GM04503 (cell line): ENCODE measurements around the gene DNAH14.
"Not testable (repeated sequence)": the region's sequence is repeated elsewhere in the genome, so short reads cannot be mapped to it uniquely, and the experiment has no call there.

Source experiments
- DNase-seq: peaks from one replicate; pipeline ENCODE4 v3.0.0-alpha.2; 2012; ENCODE audit warnings: low read depth

Gene DNAH14

GRCh38 chr1:224996266-224996665 is 66.8 kb downstream of the DNAH14 start:
- no peak for DNase-seq

DNA sequence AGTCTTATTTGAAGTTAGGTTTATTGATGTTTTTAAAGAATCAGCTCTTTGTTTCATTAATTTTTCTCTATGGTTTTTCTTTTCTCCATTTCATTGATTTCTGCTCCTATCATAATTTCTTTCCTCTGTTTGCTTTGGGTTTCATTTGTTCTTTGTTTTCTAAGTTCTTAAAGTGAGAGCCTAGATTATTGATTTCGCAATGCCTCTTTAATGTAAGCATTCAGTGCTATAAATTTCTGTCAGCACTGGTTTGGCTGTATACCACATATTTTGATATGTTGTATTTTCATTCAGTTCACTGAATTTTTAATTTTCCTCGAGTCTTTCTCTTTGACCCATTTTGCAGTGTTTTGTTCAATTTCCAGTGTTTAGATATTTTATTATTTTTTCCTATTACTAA is 68.7 kb downstream of the DNAH14 start:
- no peak for DNase-seq

GRCh38 chr1:225004396-225004795 is 74.9 kb downstream of the DNAH14 start:
- DNase-seq = no peak

DNA sequence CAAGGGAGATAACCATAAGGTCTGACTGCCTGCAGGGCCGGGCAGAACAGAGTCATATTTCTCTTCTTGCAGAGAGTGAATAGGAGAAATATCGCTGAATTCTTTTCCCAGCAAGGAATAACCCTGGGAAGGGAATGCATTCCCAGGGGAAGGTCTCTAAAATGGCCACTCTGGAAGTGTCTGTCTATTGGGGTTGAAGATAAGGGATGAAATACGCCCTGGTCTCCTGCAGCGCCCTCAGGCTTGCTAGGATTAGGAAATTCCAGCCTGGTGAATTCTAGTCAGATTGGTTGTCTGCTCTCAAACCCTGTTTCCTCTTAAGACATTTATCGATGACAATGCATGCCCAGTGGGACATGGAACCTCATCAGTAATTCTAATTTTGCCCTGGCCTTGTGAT is 76.9 kb downstream of the DNAH14 start:
- not testable (repeated sequence) for DNase-seq

GRCh38 chr1:225008050-225008449 is 78.6 kb downstream of the DNAH14 start:
- DNase-seq = not testable (repeated sequence)

DNA sequence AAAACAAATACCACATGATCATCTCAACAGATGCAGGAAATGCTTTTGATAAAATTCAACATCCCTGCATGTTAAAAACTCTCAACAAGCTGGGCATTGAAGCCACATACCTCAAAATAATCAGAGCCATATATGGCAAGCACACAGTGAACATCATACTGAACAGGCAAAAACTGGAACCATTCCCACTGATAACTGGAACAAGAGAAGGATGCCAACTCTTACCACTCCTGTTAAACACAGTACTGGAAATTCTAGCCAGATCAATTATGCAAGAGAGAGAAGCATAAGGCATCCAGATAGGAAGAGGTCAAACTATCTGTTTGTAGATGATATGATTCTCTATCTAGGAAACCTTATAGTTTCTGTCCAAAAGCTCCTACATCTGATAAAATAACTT is 91.6 kb downstream of the DNAH14 start:
- no peak for DNase-seq

DNA sequence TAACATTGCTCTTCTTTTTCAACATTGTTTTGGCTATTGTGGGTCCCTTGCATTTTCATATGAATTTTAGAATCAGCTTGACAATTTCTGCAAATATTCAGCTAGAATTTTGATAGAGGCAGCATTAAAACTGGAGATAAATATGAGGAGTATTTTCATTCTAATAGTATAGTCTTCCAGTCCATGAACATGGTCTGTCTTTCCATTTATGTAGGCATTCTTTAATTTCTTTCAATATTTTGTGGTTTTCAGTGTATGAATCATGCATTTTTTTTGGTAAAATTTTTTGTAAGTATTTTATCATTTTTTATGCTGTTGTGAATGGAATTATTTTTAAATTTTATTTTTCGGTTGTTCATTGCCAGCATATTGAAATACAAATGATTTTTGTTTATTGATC is 97.2 kb downstream of the DNAH14 start:
- DNase-seq = no peak

GRCh38 chr1:225036441-225036840 is 107.0 kb downstream of the DNAH14 start:
- DNase-seq = not testable (repeated sequence)

DNA sequence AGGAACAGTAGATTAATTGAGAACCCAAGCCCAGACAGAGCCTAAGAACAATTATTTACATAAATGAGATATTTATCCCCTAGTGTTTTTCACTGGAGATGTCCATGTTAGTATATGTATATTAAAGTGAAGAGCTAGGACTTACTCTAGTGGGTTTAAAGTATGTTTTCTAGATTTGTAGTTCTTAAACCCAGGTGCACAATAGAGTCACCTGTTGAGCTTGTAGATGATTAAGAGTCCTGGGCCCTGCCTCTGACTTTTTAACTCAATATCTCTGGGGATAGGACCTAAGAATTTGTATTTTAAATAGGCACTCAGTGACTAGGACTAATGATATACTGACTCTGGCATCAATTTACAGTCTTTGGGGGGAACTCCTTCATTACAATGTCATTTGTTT is 112.8 kb downstream of the DNAH14 start:
- DNase-seq = no peak

DNA sequence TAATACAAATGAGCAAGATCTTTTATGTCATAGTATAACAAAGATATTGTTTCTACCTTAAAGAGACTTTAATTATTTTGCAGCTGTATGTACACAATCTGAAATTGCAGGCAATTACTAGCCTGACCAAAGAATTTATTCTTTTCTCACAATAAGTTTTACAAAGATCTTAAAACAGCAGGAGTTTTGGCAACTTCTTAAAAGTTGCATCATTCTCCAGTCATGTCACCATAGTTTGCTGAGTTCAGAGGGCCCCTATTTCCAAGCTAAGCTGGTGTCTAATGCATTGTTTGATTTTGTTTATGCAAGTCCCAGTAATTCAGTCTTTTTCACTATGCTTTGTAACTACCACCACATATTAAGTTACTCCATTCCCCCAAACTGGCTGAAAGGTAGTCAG is 114.8 kb downstream of the DNAH14 start:
- DNase-seq = no peak

GRCh38 chr1:225049594-225049993 is 120.1 kb downstream of the DNAH14 start:
- DNase-seq = no peak

DNA sequence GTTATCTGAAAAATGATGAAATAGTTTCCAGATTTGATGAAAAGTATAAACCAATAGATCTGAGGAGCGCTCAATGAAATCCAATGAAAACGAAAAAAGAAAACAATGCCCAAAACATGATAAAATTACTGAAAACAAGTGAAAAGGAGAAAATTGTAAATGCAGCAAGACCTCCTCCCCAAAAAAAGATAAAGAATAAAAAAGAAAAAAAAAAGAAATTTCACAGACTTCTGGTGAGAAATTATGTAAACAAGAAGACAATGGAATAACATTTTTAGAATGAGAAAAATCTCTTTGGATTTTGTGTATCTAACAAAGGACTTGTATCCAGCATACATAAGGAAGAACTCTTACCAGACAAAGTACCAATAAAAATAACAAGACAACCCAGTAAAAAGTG is 134.2 kb downstream of the DNAH14 start:
- no peak for DNase-seq

- no peak for DNase-seq
Observed at GRCh38 chr1:225070972-225071371, 141.5 kb downstream of the DNAH14 start.

DNA sequence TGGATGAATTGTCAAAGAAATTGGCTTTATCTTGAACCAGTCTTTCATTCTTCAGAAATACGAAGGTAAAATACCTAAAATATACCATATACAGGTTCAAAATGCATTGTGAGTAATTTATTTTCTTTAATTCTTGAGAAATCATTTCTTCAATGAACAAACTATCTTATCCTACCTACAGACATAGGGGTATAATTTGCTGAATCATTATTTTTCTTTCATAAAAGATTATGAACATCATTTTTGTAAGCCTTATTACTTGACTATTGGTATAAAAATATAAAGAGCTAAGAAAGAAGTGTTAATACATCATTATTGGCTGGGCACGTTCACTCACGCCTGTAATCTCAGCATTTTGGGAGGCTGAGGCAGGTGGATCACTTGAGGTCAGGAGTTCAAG is 167.7 kb downstream of the DNAH14 start:
- DNase-seq = no peak

- DNase-seq = no peak
Observed at GRCh38 chr1:225111000-225111399, 181.5 kb downstream of the DNAH14 start.

- no peak for DNase-seq
Observed at GRCh38 chr1:225113265-225113664, 183.8 kb downstream of the DNAH14 start.

- no peak for DNase-seq
Observed at GRCh38 chr1:225114354-225114990, 185.0 kb downstream of the DNAH14 start.

DNA sequence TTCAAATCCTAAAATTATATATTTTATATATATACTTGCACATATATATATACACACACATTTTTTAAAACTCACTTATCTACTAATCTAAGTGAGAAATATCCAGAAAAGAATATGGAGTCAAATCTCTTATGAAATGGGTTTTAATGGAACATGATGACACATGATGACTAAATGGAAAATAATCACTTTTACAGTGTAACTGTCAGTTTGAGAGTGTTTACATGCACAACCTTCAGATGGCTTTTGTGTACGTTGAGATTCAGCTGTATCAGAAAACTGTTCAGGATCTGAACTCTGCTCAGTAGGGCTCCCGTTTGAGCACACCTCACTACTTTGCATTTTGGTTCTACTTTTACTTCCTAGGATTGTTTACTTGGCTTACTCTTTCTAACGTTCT is 189.8 kb downstream of the DNAH14 start:
- DNase-seq = no peak

GRCh38 chr1:225121095-225121494 is 191.6 kb downstream of the DNAH14 start:
- no peak for DNase-seq

DNA sequence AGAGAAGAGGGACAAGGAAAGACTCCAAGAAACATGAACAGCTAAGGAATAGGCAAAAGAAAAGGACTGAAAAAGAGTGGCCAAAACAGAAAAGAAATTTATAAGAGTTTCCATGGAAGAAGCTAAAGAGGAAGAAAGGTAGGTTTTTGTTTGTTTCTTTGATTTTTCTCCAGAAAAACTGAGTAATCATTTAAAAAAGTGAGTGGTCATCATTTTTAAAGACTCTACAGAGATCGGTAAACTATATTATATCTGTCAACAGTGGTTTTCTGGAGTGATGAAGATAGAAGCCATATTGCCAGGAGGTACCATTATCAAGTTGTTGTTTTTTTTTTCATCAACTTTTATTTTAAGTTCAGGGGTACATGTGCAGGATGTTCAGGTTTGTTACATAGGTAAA is 202.4 kb downstream of the DNAH14 start:
- DNase-seq = no peak

DNA sequence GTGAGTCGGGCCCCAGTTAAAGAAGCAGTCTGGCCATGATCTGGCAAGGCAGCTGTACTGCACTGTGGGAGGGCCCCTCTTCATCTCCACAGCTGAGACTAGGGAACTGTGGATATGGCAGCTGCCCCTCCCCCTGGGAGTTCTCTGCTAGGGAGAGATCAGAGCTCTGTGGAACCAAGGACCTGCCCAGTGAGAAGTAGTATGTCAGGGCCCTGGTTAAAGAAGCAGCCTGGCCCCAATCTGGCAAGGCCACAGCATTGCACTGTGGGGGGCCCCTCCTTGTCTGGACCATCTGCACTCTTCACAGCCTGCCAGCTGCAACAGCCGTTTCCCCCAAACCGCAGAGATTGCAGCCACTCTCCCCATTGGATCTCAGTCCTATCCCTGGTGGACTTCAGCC is 208.5 kb downstream of the DNAH14 start:
- DNase-seq = no peak

DNA sequence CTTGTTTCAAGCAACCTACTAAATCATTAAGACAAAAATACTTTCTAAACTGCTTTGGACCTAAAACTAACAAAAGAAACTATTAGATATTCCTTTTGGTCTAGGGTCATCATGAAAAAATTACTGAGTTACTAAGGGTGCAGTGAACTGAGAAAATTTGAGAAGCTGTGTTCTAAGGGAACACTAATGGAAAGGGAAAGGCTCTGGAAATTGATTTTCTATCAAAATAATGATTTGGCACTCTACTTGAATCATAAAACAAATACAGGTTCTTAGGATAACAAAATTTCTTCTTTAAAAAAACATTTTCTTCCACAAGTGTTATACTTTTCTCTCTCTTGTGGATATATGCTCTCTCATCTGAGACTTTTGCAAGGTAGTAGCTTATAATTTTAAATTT is 213.5 kb downstream of the DNAH14 start:
- no peak for DNase-seq

- no peak for DNase-seq
Observed at GRCh38 chr1:225146478-225146877, 217.0 kb downstream of the DNAH14 start.

- not testable (repeated sequence) for DNase-seq
Observed at GRCh38 chr1:225147791-225148190, 218.3 kb downstream of the DNAH14 start.

DNA sequence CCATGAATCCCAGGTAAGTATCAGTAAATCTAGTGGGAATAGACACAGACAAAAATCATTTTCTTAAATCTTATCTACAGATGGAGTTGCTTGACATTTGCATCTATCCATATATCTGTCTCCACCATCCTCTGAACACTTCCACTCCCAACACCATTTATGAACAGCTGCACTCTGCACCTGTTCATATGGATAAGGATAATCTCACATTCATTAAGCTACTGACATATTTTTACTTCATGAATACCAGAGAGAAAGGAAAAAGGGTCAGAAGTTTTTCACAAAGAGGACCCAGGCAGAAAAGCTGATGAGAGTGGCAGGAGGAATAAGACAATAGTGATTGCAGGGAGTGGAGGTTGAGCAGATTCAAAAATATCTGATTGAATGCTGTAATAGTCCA is 222.6 kb downstream of the DNAH14 start:
- DNase-seq = no peak
